WTC11 (cell line): ENCODE results near the gene ASCL2. TPM values are rescaled to one million over a fixed set of nuclear protein-coding genes. Genes with fewer than 3 reads are reported as not detected.

Experiments
- ATAC-seq: fragments of 200-7000 bp; cut with Tn5 transposase; 2 replicates; pipeline ENCODE4 v1.10.0; 2021; ENCODE audit warnings: mild to moderate bottlenecking, moderate library complexity
- CTCF ChIA-PET: fragments of 300-600 bp; sonication (Branson Sonifier 250); formaldehyde crosslinking; loops from one replicate; lab custom pipeline; 2021; ENCODE audit warnings: antibody characterized with exemption; lab: Charles Lee
- POLR2A ChIA-PET: fragments of 350-600 bp; sonication (Branson Sonifier 250); formaldehyde crosslinking; loops from one replicate; lab custom pipeline; 2021; ENCODE audit warnings: antibody characterized with exemption; lab: Charles Lee
- DNase-seq: peaks from one replicate; pipeline ENCODE4 v3.0.0; 2021; ENCODE audit warnings: low spot score
- H3K27ac Mint-ChIP-seq: 2 replicates; pipeline ENCODE4 v1.8.0; 2021; ENCODE audit warnings: mixed read lengths
- H3K27me3 Mint-ChIP-seq: 2 replicates; pipeline ENCODE4 v1.8.0; 2021; ENCODE audit warnings: low read depth, mild to moderate bottlenecking, moderate library complexity, mixed read lengths
- H3K36me3 Mint-ChIP-seq: 2 replicates; pipeline ENCODE4 v1.8.0; 2021; ENCODE audit warnings: mixed read lengths
- H3K4me1 Mint-ChIP-seq: 2 replicates; pipeline ENCODE4 v1.8.0; 2022; ENCODE audit warnings: mixed read lengths
- H3K4me3 Mint-ChIP-seq: 2 replicates; pipeline ENCODE4 v1.8.0; 2021; ENCODE audit warnings: mild to moderate bottlenecking, moderate library complexity, mixed read lengths
- H3K9me3 Mint-ChIP-seq: 2 replicates; pipeline ENCODE4 v1.8.0; 2021; ENCODE audit warnings: mixed read lengths
- ATF6 ChIP-seq: sonication (generic); formaldehyde crosslinking; IDR thresholded peaks from 2 replicates; pipeline ENCODE4 v1.8.1; 2023; ENCODE audit warnings: mild to moderate bottlenecking, missing genetic modification reagents
- CREM ChIP-seq: sonication (generic); formaldehyde crosslinking; IDR thresholded peaks from 2 replicates; pipeline ENCODE4 v1.8.1; 2022; ENCODE audit warnings: mild to moderate bottlenecking, missing genetic modification reagents, moderate library complexity
- CTCF ChIP-seq: fragments of 200-600 bp; IDR thresholded peaks from 2 replicates; pipeline ENCODE4 v1.8.0; 2022; ENCODE audit warnings: antibody characterized with exemption
- E2F1 ChIP-seq: sonication (generic); formaldehyde crosslinking; IDR thresholded peaks from 2 replicates; pipeline ENCODE4 v1.8.0; 2022; ENCODE audit warnings: mild to moderate bottlenecking, missing genetic modification reagents
- E2F5 ChIP-seq: sonication (generic); formaldehyde crosslinking; IDR thresholded peaks from 2 replicates; pipeline ENCODE4 v1.8.1; 2022; ENCODE audit warnings: mild to moderate bottlenecking, moderate library complexity, missing genetic modification reagents
- ESRRA ChIP-seq: sonication (generic); formaldehyde crosslinking; IDR thresholded peaks from 2 replicates; pipeline ENCODE4 v1.8.1; 2022; ENCODE audit warnings: mild to moderate bottlenecking, missing genetic modification reagents, borderline replicate concordance
- FOXJ3 ChIP-seq: sonication (generic); formaldehyde crosslinking; IDR thresholded peaks from 2 replicates; pipeline ENCODE4 v1.9.0; 2021; ENCODE audit warnings: missing genetic modification reagents, mild to moderate bottlenecking, borderline replicate concordance
- HMGA2 ChIP-seq: fragments of 250-450 bp; sonication (Bioruptor Pico); IDR thresholded peaks from 2 replicates; pipeline ENCODE4 v1.4.0; 2021; ENCODE audit warnings: mild to moderate bottlenecking, moderate library complexity
- MLX ChIP-seq: sonication (generic); formaldehyde crosslinking; IDR thresholded peaks from 2 replicates; pipeline ENCODE4 v1.8.1; 2023; ENCODE audit warnings: mild to moderate bottlenecking, missing genetic modification reagents, moderate library complexity
- NFYB ChIP-seq: sonication (generic); formaldehyde crosslinking; conservative IDR thresholded peaks from 2 replicates; pipeline ENCODE4 v1.8.0; 2022; ENCODE audit warnings: low read depth, missing genetic modification reagents
- NR1H2 ChIP-seq: sonication (generic); formaldehyde crosslinking; IDR thresholded peaks from 2 replicates; pipeline ENCODE4 v1.9.0; 2021; ENCODE audit warnings: mild to moderate bottlenecking, moderate library complexity, missing genetic modification reagents
- OVOL2 ChIP-seq: fragments of 250-450 bp; sonication (Bioruptor Pico); IDR thresholded peaks from 2 replicates; pipeline ENCODE4 v1.9.0; 2021; ENCODE audit warnings: mild to moderate bottlenecking, borderline replicate concordance
- PRRX2 ChIP-seq: fragments of 250-450 bp; sonication (Bioruptor Pico); IDR thresholded peaks from 2 replicates; pipeline ENCODE4 v1.8.0; 2021; ENCODE audit warnings: mild to moderate bottlenecking
- SMAD3 ChIP-seq: sonication (generic); formaldehyde crosslinking; IDR thresholded peaks from 2 replicates; pipeline ENCODE4 v1.8.0; 2022; ENCODE audit warnings: missing genetic modification reagents, mild to moderate bottlenecking, borderline replicate concordance
- SP1 ChIP-seq: sonication (generic); formaldehyde crosslinking; conservative IDR thresholded peaks from 2 replicates; pipeline ENCODE4 v1.8.1; 2022; ENCODE audit warnings: missing genetic modification reagents
- TCF7 ChIP-seq: sonication (generic); formaldehyde crosslinking; IDR thresholded peaks from 2 replicates; pipeline ENCODE4 v1.8.0; 2022; ENCODE audit warnings: mild to moderate bottlenecking, low read depth, missing genetic modification reagents, moderate library complexity
- TP53 ChIP-seq: sonication (generic); formaldehyde crosslinking; IDR thresholded peaks from 2 replicates; pipeline ENCODE4 v1.8.1; 2023; ENCODE audit warnings: mild to moderate bottlenecking, missing genetic modification reagents
- ZBTB21 ChIP-seq: sonication (generic); formaldehyde crosslinking; IDR thresholded peaks from 2 replicates; pipeline ENCODE4 v1.8.1; 2023; ENCODE audit warnings: mild to moderate bottlenecking, missing genetic modification reagents, borderline replicate concordance
- ZNF138 ChIP-seq: sonication (generic); formaldehyde crosslinking; conservative IDR thresholded peaks from 2 replicates; pipeline ENCODE4 v1.8.1; 2022; ENCODE audit warnings: mild to moderate bottlenecking, moderate library complexity, missing genetic modification reagents
- ZSCAN18 ChIP-seq: fragments of 250-450 bp; sonication (Bioruptor Pico); IDR thresholded peaks from 2 replicates; pipeline ENCODE4 v2.1.2; 2022; ENCODE audit warnings: mild to moderate bottlenecking, moderate library complexity
- total RNA-seq: library from RNA; stranded (reverse); gene quantifications from 3 replicates; pipeline ENCODE4 v1.2.3, GENCODE V29; 2021

Gene ASCL2
- total RNA-seq, 1 experiment from 2014 or later, result 0.24 TPM

GRCh38 chr11:2262301-2263070, 7.9 kb downstream of the ASCL2 start:
- Mint-ChIP-seq H3K4me3 (no peak overlapping the region), H3K27me3 (peaks cover 30% of the 10 kb centered on the region), H3K36me3 (no peaks in the 10 kb centered on the region), H3K4me1 (no peaks in the 10 kb centered on the region), H3K27ac (no peak overlapping the region), H3K9me3 (no peaks in the 10 kb centered on the region)
- ChIA-PET POLR2A (no interaction called here), CTCF (no interaction called here)
- ATAC-seq (no peak), DNase-seq (no peak)
- TF ChIP-seq CTCF, result no peak

- no peak for TF ChIP-seq TP53 (CRISPR knock-in tag)
- TF ChIP-seq FOXJ3 (CRISPR knock-in tag), result no peak
- TF ChIP-seq HMGA2 (CRISPR knock-in tag), result no peak
- TF ChIP-seq NR1H2, result no peak
- TF ChIP-seq SMAD3 (CRISPR knock-in tag), result no peak
- no peak for TF ChIP-seq E2F1 (CRISPR knock-in tag)
- TF ChIP-seq ZSCAN18 (CRISPR knock-in tag), result no peak
- no peak for TF ChIP-seq PRRX2
- TF ChIP-seq ESRRA (CRISPR knock-in tag), result no peak
- TF ChIP-seq SP1 (CRISPR knock-in tag), result no peak
- no peak for TF ChIP-seq E2F5 (CRISPR knock-in tag)
- Mint-ChIP-seq H3K9me3 (no peaks in the 10 kb centered on the region), H3K27ac (no peak overlapping the region), H3K27me3 (peaks cover 27% of the 10 kb centered on the region), H3K36me3 (no peaks in the 10 kb centered on the region), H3K4me1 (no peaks in the 10 kb centered on the region; the same call in 1 of the 2 replicates), H3K4me3 (no peak overlapping the region)
- DNase-seq, result no peak
- ChIA-PET CTCF (no interaction called here), POLR2A (no interaction called here)
- no peak for ATAC-seq
Measured at GRCh38 chr11:2261436-2262230, 8.8 kb downstream of the ASCL2 start.

- Mint-ChIP-seq H3K9me3 (no peaks in the 10 kb centered on the region), H3K36me3 (no peaks in the 10 kb centered on the region), H3K27me3 (peaks cover 18% of the 10 kb centered on the region), H3K4me1 (no peaks in the 10 kb centered on the region; the same call in 1 of the 2 replicates), H3K27ac (no peak overlapping the region), H3K4me3 (no peak overlapping the region)
- ATAC-seq (no peak), DNase-seq (no peak)
- ChIA-PET CTCF (no interaction called here), POLR2A (no interaction called here)
- TF ChIP-seq TCF7 (CRISPR knock-in tag) (no peak), ZNF138 (CRISPR knock-in tag) (no peak), ATF6 (CRISPR knock-in tag) (no peak), ZBTB21 (CRISPR knock-in tag) (no peak), CREM (CRISPR knock-in tag) (no peak), MLX (CRISPR knock-in tag) (no peak), NFYB (CRISPR knock-in tag) (no peak), OVOL2 (no peak)
Measured at GRCh38 chr11:2260491-2261364, 9.7 kb downstream of the ASCL2 start.
